GM23338 (cell line): Measurements from ENCODE around the gene PEPD. TPM values are rescaled to one million over a fixed set of nuclear protein-coding genes. Genes with fewer than 3 reads are reported as not detected.

Source experiments
- ATAC-seq: fragments of 200-7000 bp; cut with Tn5 transposase; 3 replicates; pipeline ENCODE4 v1.9.1; 2020
- DNase-seq: peaks from one replicate; pipeline ENCODE4 v3.0.0-alpha.2; 2015; ENCODE audit warnings: low spot score
- H2AFZ ChIP-seq: fragments of 200-600 bp; sonication (generic); 2 replicates; pipeline ENCODE4 v1.8.0; 2016; ENCODE audit warnings: antibody characterized with exemption, mild to moderate bottlenecking, moderate library complexity
- H3F3A ChIP-seq: fragments of 200-600 bp; sonication (generic); replicated peaks from 2 replicates; pipeline ENCODE4 v1.8.0; 2017; ENCODE audit warnings: antibody characterized with exemption, mixed run types, low read depth
- H3K27ac ChIP-seq: fragments of 200-600 bp; sonication (generic); 2 replicates; pipeline ENCODE4 v1.6.1; 2016; ENCODE audit warnings: low read depth
- H3K27me3 ChIP-seq: fragments of 200-600 bp; sonication (generic); 2 replicates; pipeline ENCODE4 v1.8.0; 2016; ENCODE audit warnings: mild to moderate bottlenecking, mixed run types, moderate library complexity; ENCODE audit not compliant: insufficient read depth
- H3K36me3 ChIP-seq: fragments of 200-600 bp; sonication (generic); 2 replicates; pipeline ENCODE4 v1.8.0; 2016; ENCODE audit warnings: mild to moderate bottlenecking; ENCODE audit not compliant: insufficient read depth
- H3K4me1 ChIP-seq: fragments of 200-600 bp; sonication (generic); 2 replicates; pipeline ENCODE4 v1.8.0; 2016; ENCODE audit warnings: mild to moderate bottlenecking, moderate library complexity; ENCODE audit not compliant: insufficient read depth
- H3K4me2 ChIP-seq: fragments of 200-600 bp; sonication (generic); 2 replicates; pipeline ENCODE4 v1.7.1; 2017; ENCODE audit warnings: mixed run types
- H3K4me3 ChIP-seq: fragments of 200-600 bp; sonication (generic); 2 replicates; pipeline ENCODE4 v1.6.1; 2016; ENCODE audit warnings: mixed run types
- H3K79me2 ChIP-seq: fragments of 200-600 bp; sonication (generic); replicated peaks from 2 replicates; pipeline ENCODE4 v1.8.0; 2017; ENCODE audit warnings: mild to moderate bottlenecking; ENCODE audit not compliant: insufficient read depth
- H3K9me2 ChIP-seq: fragments of 200-600 bp; sonication (generic); 2 replicates; pipeline ENCODE4 v1.8.0; 2017; ENCODE audit not compliant: insufficient read depth
- H4K20me1 ChIP-seq: fragments of 200-600 bp; sonication (generic); replicated peaks from 2 replicates; pipeline ENCODE4 v1.8.0; 2017; ENCODE audit warnings: mild to moderate bottlenecking; ENCODE audit not compliant: insufficient read depth
- H3K27ac Mint-ChIP-seq: 2 replicates; pipeline ENCODE4 v1.8.0; 2020; ENCODE audit warnings: inconsistent platforms, mild to moderate bottlenecking, moderate library complexity, mixed read lengths
- H3K27me3 Mint-ChIP-seq: 3 replicates; pipeline ENCODE4 v1.8.0; 2022; ENCODE audit warnings: low read depth, mild to moderate bottlenecking, moderate library complexity, mixed read lengths, inconsistent platforms; ENCODE audit not compliant: insufficient read depth, poor library complexity
- H3K36me3 Mint-ChIP-seq: 3 replicates; pipeline ENCODE4 v1.8.0; 2021; ENCODE audit warnings: low read depth, mild to moderate bottlenecking, inconsistent platforms, moderate library complexity, mixed read lengths
- H3K4me1 Mint-ChIP-seq: 3 replicates; pipeline ENCODE4 v1.8.0; 2020; ENCODE audit warnings: mild to moderate bottlenecking, inconsistent platforms, mixed read lengths
- H3K4me3 Mint-ChIP-seq: 3 replicates; pipeline ENCODE4 v1.8.0; 2021; ENCODE audit warnings: moderate library complexity, mild to moderate bottlenecking, inconsistent platforms, mixed read lengths
- H3K9me3 Mint-ChIP-seq: 3 replicates; pipeline ENCODE4 v1.8.0; 2020; ENCODE audit warnings: moderate library complexity, mild to moderate bottlenecking, inconsistent platforms, mixed read lengths
- CREB1 ChIP-seq: fragments of 250-450 bp; sonication (Bioruptor Pico); IDR thresholded peaks from 2 replicates; pipeline ENCODE4 v1.5.0; 2020; ENCODE audit warnings: low read depth, mild to moderate bottlenecking, moderate library complexity
- EZH2 ChIP-seq: fragments of 200-600 bp; sonication (generic); IDR thresholded peaks from one replicate; pipeline ENCODE4 v1.8.0; 2017; ENCODE audit warnings: antibody characterized with exemption, mild to moderate bottlenecking, low read depth; ENCODE audit not compliant: unreplicated experiment
- NANOG ChIP-seq: IDR thresholded peaks from 2 replicates; pipeline ENCODE4 v1.6.1; 2016; ENCODE audit warnings: antibody characterized with exemption, borderline replicate concordance
- POLR2AphosphoS5 ChIP-seq: IDR thresholded peaks from 2 replicates; pipeline ENCODE4 v1.6.1; 2016; ENCODE audit warnings: antibody characterized with exemption, low read depth
- ZNF331 ChIP-seq: fragments of 250-450 bp; sonication (Bioruptor Pico); IDR thresholded peaks from 2 replicates; pipeline ENCODE4 v1.5.0; 2020; ENCODE audit warnings: low read depth, mild to moderate bottlenecking, moderate library complexity
- polyA plus RNA-seq: library from polyadenylated mRNA; unstranded; fragments of >200 nt; fragmentation: Nextera tagmentation; extraction: Ambion mirVana; gene quantifications from 2 replicates; pipeline ENCODE4 v1.2.1, GENCODE V29; 2016
- total RNA-seq: library from RNA; depleted of rRNA; stranded (reverse); fragments of >200 nt; shearing (Covaris generic); gene quantifications from 2 replicates; pipeline ENCODE4 v1.2.3, GENCODE V29; 2014
- TF ChIP-seq, protein P1 (sequence below): fragments of 250-450 bp; sonication (Bioruptor Pico); IDR thresholded peaks from 2 replicates; pipeline ENCODE4 v1.5.0; 2020; ENCODE audit warnings: mild to moderate bottlenecking, moderate library complexity

PEPD gene
- total and polyA plus RNA-seq, 2 experiments from 2014 or later, result 81.7 to 89.2 TPM

DNA sequence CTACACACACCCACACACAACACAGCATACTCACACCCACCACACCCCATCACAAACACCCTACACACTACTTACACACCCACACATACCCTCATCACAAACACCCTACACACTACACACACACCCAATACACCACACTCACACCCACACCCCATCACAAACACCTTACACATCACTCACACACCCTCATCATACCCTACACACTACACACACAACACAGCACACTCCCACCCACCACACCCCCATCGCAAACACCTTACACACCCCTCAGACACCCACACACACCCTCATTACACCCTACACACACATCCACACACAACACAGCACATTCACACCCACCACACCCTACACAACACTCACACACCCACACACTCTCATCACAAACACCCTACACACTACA lies 15.8 kb downstream of the PEPD start (continued):
- TF ChIP-seq, protein P1, sequence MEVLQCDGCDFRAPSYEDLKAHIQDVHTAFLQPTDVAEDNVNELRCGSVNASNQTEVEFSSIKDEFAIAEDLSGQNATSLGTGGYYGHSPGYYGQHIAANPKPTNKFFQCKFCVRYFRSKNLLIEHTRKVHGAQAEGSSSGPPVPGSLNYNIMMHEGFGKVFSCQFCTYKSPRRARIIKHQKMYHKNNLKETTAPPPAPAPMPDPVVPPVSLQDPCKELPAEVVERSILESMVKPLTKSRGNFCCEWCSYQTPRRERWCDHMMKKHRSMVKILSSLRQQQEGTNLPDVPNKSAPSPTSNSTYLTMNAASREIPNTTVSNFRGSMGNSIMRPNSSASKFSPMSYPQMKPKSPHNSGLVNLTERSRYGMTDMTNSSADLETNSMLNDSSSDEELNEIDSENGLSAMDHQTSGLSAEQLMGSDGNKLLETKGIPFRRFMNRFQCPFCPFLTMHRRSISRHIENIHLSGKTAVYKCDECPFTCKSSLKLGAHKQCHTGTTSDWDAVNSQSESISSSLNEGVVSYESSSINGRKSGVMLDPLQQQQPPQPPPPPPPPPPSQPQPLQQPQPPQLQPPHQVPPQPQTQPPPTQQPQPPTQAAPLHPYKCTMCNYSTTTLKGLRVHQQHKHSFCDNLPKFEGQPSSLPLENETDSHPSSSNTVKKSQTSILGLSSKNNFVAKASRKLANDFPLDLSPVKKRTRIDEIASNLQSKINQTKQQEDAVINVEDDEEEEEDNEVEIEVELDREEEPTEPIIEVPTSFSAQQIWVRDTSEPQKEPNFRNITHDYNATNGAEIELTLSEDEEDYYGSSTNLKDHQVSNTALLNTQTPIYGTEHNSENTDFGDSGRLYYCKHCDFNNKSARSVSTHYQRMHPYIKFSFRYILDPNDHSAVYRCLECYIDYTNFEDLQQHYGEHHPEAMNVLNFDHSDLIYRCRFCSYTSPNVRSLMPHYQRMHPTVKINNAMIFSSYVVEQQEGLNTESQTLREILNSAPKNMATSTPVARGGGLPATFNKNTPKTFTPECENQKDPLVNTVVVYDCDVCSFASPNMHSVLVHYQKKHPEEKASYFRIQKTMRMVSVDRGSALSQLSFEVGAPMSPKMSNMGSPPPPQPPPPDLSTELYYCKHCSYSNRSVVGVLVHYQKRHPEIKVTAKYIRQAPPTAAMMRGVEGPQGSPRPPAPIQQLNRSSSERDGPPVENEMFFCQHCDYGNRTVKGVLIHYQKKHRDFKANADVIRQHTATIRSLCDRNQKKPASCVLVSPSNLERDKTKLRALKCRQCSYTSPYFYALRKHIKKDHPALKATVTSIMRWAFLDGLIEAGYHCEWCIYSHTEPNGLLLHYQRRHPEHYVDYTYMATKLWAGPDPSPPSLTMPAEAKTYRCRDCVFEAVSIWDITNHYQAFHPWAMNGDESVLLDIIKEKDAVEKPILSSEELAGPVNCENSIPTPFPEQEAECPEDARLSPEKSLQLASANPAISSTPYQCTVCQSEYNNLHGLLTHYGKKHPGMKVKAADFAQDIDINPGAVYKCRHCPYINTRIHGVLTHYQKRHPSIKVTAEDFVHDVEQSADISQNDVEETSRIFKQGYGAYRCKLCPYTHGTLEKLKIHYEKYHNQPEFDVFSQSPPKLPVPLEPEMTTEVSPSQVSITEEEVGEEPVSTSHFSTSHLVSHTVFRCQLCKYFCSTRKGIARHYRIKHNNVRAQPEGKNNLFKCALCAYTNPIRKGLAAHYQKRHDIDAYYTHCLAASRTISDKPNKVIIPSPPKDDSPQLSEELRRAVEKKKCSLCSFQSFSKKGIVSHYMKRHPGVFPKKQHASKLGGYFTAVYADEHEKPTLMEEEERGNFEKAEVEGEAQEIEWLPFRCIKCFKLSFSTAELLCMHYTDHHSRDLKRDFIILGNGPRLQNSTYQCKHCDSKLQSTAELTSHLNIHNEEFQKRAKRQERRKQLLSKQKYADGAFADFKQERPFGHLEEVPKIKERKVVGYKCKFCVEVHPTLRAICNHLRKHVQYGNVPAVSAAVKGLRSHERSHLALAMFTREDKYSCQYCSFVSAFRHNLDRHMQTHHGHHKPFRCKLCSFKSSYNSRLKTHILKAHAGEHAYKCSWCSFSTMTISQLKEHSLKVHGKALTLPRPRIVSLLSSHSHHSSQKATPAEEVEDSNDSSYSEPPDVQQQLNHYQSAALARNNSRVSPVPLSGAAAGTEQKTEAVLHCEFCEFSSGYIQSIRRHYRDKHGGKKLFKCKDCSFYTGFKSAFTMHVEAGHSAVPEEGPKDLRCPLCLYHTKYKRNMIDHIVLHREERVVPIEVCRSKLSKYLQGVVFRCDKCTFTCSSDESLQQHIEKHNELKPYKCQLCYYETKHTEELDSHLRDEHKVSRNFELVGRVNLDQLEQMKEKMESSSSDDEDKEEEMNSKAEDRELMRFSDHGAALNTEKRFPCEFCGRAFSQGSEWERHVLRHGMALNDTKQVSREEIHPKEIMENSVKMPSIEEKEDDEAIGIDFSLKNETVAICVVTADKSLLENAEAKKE, result no peak

DNA sequence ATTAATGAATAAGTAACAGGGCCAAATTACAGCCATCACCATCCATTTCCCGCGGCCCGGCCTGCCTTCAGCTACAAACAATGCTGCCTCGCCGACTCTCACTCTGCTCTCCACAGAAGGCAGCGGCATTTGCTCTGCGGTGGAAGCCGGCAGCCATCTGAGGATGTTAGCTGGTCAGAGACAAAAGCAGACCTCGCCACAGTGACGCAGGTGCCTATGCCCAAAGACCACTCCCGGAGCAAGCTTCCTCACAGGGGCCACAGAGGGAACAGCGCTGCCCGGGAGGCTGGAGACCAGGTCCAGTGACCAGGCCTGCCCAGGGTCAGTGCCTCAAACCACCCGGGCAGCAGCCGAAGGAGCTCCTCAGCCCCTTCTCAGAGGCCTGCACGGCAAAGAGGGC lies 16.4 kb downstream of the PEPD start:
- peaks cover 4% of the 10 kb centered on the region for H3K27me3 Mint-ChIP-seq
- TF ChIP-seq, protein P1, result no peak
- TF ChIP-seq POLR2AphosphoS5, result no peak
- TF ChIP-seq EZH2, result no peak
- TF ChIP-seq CREB1, result no peak
- TF ChIP-seq ZNF331 (CRISPR knock-in tag), result no peak
- no peak for TF ChIP-seq NANOG

More for the DNA sequence above, 16.4 kb downstream of the PEPD start:
- Mint-ChIP-seq H3K4me3 (no peak overlapping the region), H3K36me3 (peaks cover 3% of the 10 kb centered on the region; the same call in 2 of the 3 replicates), H3K9me3 (no peaks in the 10 kb centered on the region), H3K4me1 (peaks cover 15% of the 10 kb centered on the region), H3K27ac (no peak overlapping the region)
- Histone ChIP-seq H3K27me3 (no peaks in the 10 kb centered on the region), H3F3A (no peaks in the 10 kb centered on the region), H3K9me2 (no peaks in the 10 kb centered on the region), H3K4me1 (peaks cover 5% of the 10 kb centered on the region; the same call in 1 of the 2 replicates), H3K27ac (no peak overlapping the region; the same call in 1 of the 2 replicates), H3K36me3 (no peaks in the 10 kb centered on the region), H3K4me2 (no peak overlapping the region), H3K79me2 (0 out of 2 replicates have a peak, but pooled peaks cover 4% of the 10 kb centered on the region), H4K20me1 (0 out of 2 replicates have a peak, but pooled peaks cover 3% of the 10 kb centered on the region), H2AFZ (no peak overlapping the region), H3K4me3 (no peak overlapping the region)
- ATAC-seq (no peak; the same call in 2 of the 3 replicates), DNase-seq (no peak)
